NCI-H1105 (cell line): Measurements from ENCODE around the gene NBPF10.
"Not testable (repeated sequence)": the region's sequence is repeated elsewhere in the genome, so short reads cannot be mapped to it uniquely, and the experiment has no call there.

Source experiments
- DNase-seq: peaks from one replicate; lab custom pipeline; 2025; lab: John Stamatoyannopoulos, UW

Gene NBPF10, protein sequence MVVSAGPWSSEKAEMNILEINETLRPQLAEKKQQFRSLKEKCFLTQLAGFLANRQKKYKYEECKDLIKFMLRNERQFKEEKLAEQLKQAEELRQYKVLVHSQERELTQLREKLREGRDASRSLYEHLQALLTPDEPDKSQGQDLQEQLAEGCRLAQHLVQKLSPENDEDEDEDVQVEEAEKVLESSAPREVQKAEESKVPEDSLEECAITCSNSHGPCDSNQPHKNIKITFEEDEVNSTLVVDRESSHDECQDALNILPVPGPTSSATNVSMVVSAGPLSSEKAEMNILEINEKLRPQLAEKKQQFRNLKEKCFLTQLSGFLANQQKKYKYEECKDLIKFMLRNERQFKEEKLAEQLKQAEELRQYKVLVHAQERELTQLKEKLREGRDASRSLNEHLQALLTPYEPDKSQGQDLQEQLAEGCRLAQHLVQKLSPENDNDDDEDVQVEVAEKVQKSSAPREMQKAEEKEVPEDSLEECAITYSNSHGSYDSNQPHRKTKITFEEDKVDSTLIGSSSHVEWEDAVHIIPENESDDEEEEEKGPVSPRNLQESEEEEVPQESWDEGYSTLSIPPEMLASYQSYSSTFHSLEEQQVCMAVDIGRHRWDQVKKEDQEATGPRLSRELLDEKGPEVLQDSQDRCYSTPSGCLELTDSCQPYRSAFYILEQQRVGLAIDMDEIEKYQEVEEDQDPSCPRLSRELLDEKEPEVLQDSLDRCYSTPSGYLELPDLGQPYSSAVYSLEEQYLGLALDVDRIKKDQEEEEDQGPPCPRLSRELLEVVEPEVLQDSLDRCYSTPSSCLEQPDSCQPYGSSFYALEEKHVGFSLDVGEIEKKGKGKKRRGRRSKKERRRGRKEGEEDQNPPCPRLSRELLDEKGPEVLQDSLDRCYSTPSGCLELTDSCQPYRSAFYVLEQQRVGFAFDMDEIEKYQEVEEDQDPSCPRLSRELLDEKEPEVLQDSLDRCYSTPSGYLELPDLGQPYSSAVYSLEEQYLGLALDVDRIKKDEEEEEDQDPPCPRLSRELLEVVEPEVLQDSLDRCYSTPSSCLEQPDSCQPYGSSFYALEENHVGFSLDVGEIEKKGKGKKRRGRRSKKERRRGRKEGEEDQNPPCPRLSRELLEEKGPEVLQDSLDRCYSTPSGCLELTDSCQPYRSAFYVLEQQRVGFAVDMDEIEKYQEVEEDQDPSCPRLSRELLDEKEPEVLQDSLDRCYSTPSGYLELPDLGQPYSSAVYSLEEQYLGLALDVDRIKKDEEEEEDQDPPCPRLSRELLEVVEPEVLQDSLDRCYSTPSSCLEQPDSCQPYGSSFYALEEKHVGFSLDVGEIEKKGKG (N-terminal part only)

DNA sequence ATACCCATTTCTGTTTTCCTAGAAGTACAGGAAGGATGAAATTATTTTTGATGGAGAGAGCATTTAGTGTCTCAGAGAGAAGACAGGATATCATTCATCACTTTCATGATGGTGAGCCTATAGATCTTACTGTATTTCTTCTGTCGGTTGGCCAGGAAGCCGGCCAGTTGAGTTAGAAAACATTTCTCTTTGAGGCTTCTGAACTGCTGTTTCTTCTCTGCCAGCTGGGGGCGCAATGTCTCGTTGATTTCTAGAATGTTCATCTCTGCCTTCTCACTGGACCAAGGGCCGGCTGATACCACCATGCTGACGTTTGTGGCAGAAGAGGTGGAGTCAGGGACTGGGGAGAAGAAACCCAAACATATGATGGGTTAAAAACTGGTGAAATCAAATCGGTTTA lies at the start of gene NBPF10:
Gene NBPF10 (minus strand): TSS at position 340 of the 400 bp plus-strand sequence. CDS start 35 bp downstream, at position 305.
- DNase-seq, result not testable (repeated sequence)

DNA sequence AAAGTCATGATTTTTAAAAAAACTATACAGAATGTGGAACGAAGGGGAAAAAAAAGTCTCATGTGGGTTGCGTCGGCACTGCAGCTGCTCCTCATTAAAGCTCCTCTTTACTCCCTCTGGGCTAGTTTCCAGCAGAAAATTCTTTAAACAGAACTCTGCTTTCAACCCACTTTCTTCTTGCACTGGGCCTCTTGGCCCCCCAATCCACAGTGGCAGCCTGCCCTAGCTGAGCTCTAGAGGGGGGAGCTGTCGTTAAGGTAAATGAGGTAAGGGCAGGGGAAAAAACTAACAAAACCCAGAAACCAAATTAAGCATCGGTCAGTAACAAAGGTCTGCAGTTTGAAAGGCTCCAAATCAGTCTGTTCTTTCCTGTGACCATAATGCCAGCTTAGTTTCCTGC lies 29.9 kb upstream of the NBPF10 start:
- not testable (repeated sequence) for DNase-seq

DNA sequence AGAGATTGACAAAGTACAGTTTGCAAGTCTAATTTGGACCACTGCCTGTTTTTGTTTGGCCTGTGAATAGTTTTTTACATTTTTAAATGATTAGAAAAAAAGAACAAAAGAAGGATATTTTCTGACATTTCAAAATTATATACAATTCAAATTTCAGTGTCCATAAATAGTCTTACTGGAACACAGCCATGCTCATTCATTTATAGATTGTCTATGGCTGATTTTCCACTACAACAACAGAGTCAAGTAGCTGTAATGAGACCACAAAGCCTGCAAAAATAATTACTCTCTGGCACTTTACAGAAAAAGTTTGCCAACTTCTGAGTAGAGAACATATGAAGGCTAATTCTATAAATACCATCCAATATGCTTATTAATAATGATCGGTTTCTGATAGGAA lies 23.1 kb upstream of the NBPF10 start:
- DNase-seq, result not testable (repeated sequence)

DNA sequence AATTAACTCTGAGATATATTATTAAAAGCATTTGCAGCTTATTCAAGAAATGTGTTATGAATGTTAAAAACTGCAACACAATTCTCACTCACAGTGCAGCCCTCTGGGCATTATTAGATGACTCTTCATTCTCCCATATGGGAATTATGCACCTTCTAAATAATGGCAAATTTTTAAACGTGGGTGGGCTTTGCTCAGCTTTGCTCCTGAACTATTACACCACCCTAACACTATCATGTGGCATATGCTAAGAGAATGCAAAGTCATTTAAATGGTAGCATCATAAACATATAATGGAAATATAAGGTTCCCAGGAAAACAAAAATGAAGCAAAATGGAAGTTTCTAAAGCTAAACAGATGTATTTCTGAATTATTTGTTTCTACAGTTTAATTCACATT lies 22.7 kb upstream of the NBPF10 start:
- DNase-seq, result not testable (repeated sequence)
